Activated CD4-positive, CD25-positive, alpha-beta regulatory T cell treated with anti-CD3 and anti-CD28 coated beads, Interleukin-2, amount 50 U/mL, for 24 hours (primary cell): ENCODE data around the gene FNDC3A.
"Not testable (repeated sequence)": the region's sequence is repeated elsewhere in the genome, so short reads cannot be mapped to it uniquely, and the experiment has no call there.

Experiments
- ATAC-seq, 2 donors: fragments of 150-1000 bp; cut with Tn5 transposase; one replicate each; pipeline ENCODE4 v1.10.0; 2021; ENCODE audit warnings: mild to moderate bottlenecking in 1 of 2, moderate library complexity in 1 of 2

FNDC3A gene

GRCh38 chr13:49093376-49093775, 117.7 kb downstream of the FNDC3A start:
- no peak for ATAC-seq

- ATAC-seq, result no peak
Measured at GRCh38 chr13:49097374-49097773, 121.7 kb downstream of the FNDC3A start.

DNA sequence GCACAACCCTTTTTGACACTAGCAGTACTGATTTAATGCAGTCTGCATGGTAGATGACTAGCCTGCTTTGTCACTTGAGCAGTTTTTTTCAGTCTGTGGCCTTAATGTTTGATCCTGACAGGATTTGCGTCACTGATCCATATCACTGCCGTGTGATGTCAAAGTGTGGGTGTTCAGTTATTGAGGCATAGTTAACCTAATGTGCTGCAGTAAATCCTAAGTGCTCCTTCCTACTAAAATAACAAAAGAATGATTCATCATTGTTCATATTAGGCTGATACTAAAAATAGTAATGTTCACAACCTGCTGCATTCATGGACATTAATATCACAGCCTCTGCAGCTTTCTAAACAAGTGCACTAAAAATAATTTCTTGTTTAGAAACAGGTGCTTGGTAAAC, 122.5 kb downstream of the FNDC3A start:
- ATAC-seq, result peak in 1 of 2 donors; percentile 86

DNA sequence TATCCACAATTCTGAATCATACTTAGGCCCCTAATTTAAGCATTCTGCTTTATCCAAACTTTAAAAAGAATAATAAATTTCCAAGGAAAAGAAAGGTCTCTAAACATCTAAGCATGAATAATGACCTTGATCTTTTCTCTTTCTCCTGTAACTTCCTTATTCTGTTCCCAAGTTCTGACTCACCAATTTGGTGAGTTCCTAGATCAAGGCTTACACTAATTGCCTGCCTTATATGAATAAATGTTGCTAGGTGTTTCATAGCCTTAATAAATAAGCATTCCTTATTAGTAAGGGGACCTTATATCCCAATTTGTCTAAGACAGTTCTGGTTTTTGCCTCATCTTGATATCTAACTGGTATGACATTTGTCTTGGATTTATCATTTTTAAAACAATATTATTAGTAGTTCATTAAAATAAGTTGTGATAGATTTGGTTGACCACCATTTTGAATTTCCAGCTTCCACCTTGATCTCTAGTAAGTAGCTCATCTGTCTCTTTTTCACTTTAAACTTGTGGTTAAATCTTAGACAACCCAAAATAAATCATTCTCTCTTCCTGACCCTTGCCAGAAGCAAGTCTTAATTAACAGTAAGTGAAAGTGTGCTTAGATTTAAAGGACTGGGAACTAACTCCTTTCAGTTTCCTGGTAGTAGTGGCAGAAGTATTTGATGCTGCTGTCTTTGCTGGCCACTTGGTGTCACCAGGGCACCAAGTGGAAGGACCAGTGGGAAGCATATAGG, 123.2 kb downstream of the FNDC3A start:
- ATAC-seq, result no peak

DNA sequence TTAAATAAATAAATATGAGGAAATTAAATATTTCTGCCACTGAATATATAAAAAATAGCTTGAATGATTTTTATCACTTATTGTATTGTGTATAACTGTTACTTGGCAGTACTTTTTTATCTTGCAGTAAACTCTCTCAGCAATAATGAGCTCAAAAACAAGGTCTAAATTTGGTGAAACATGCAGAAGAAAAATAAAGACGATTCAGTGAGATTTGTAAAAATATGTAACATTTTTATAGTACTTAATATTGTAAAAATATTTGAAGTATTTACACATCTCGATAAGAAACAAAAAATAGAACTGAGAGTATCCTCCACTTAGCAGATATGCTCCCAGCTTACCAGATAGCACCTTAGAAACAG, 123.8 kb downstream of the FNDC3A start:
- ATAC-seq, result no peak

- ATAC-seq, result no peak
Measured at GRCh38 chr13:49100637-49101570, 125.2 kb downstream of the FNDC3A start.

DNA sequence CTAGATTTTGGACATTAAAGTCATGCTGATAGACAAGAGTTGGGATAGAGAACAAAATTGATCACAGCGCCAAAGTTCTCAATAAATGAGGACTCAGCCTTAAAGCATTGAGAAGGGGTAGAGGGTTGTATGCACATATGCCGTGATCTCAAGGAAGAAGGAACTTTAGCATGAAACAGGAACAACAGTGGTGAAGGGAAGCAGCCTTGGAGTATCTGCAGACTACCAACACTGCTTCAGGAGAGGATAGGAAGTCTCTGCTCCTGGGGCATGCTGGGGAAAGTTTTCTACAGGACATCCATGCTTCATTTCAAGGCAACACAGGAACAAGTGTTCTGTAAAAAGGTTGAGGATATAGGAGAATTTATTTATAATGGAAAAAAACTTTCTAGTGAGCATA, 132.5 kb downstream of the FNDC3A start:
- no peak for ATAC-seq

- ATAC-seq, result peak in 1 of 2 donors; percentile 65
Measured at GRCh38 chr13:49110122-49110912, 134.6 kb downstream of the FNDC3A start.

DNA sequence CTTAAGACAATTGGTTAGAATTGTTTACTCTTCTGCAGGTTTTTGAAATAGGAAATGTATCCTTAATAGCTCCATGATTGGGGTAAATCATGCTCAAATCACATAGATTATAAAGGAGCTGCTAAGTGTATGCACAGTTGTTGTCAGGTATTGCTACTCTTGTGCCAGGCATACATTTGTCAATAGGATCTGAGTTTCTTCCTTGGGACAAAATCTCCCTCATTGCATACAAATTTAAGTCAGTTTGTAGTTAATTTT, 135.1 kb downstream of the FNDC3A start:
- ATAC-seq, result no peak

DNA sequence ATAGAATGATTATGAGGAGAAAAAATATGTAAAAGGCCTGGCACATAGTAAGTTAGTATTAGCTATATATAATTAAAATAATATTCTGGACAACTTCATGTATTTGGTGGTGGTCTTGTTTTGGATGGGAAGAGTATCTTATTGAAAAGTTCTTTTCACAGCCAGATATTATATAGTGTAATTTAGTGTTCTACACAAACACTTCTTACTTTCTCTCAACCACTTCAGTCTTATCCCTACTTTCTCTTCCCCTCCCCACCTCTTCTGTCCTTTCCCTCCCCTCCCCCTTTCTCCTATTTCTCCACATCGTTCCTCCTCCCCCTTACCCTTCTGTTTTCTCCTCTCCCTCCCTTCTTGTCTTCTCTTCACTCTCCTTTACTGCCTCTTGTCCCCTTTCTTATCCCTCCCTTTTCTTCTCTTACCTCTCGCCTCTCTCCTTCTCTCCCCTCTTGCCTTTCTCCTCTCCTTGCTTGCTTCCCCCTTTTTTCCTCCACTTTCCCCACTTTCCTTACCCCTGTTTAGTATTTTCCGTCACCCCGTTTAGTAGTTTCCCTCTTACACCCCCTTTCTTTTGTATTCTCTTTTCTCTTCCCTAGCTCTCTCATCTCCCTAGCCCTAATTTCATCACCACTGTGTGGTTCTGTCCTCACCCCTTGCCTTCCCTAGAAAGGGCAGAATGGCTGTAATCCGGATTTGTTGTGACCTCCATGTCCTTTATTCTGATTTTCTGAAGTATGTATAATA, 137.2 kb downstream of the FNDC3A start:
- no peak for ATAC-seq

- peak; percentile 60 to 73 for ATAC-seq
Measured at GRCh38 chr13:49113526-49114286, 138.0 kb downstream of the FNDC3A start.

GRCh38 chr13:49116873-49117272, 141.2 kb downstream of the FNDC3A start:
- no peak for ATAC-seq

GRCh38 chr13:49118455-49118854, 142.7 kb downstream of the FNDC3A start:
- ATAC-seq, result not testable (repeated sequence)

- no peak for ATAC-seq
Measured at GRCh38 chr13:49124693-49125304, 149.1 kb downstream of the FNDC3A start.

DNA sequence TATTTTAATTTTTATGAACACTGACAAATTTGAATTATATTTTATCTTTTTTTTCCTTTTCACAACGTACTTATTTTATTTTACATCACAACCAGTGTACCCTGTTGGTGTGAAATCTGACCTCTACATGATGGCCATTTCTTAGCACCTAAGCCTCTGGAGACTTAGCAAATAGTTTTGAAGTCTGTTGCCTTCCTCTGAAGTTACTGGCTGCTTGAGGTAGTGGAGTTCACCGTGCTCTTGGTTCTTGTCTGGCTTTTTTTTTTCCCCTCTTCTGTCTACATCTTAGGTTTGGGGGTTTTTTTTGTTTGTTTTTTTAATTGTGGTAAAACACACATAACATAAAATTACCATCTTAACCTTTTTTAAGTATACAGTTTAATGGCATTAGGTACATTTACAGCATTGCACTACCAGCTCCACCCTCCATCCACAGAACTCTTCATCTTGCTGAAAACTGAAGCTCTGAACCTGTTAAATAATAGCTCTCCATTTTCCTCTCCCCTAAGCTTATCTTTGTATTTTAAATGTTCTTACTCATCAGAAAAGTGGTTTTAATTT, 150.3 kb downstream of the FNDC3A start:
- ATAC-seq, result no peak

DNA sequence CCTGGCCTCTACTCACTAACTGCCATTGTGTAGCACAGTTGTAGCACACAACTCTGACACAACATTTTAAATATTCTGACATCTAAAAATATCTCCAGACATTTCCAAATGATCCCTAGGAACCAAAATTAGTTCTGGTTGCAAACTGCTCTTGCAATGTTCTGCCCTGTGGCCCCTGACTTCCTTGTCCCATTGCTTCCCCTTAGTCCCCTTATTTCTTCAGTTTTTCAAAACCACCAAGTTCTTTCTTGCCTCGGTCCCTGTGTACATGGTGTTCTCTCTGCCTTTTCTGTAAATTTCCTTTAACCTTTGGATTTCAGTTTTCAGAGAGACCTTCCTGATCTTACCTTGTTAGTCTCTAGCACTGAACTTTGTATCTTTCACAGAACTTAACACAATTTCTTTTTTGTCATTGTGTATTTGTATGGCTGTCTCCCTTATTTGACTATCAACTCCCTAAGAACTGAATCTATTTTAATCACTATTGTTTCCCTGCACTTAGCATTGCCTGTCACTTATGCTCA, 156.8 kb downstream of the FNDC3A start:
- no peak for ATAC-seq

DNA sequence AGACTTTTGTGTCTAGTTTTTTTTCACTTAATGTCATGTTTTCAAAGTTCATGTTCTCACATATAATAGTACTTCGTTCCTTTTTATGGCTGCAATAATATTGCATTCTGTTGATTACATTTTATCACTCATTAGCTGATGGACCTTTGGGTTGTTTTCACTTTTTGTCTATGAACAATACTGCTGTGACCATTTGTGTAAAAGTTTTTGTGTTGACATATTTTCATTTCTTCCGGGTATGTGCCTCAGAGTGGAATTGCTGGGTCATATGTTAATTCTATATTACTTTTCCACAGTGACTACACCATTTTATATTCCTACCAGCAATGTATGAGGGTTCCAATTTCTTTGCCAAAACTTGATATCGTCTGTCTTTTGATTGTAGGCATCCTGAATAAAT, 158.6 kb downstream of the FNDC3A start:
- ATAC-seq, result no peak

DNA sequence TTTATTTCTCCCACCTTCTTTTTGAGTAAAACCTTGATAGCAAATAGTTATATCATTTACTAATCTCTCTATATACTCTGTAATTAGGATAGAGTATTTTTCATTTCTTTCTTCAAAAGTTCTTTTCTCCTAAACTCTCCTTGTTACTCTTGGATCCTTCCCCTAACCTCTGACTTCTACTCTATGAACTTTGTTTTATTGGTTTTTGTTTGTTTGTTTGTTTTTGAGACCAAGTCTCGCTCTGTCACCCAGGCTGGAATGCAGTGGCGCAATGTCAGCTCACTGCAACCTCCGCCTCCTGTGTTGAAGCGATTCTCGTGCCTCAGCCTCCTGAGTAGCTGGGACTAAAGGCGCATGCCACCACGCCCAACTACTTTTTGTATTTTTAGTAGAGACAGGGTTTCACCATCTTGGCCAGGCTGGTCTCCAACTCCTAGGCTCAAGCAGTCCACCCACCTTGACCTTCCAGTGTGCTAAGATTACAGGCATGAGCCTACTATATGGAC, 161.5 kb downstream of the FNDC3A start:
- ATAC-seq, result not testable (repeated sequence)

- ATAC-seq, result peak; percentile 86 to 92
Measured at GRCh38 chr13:49140910-49141611, 165.3 kb downstream of the FNDC3A start.

DNA sequence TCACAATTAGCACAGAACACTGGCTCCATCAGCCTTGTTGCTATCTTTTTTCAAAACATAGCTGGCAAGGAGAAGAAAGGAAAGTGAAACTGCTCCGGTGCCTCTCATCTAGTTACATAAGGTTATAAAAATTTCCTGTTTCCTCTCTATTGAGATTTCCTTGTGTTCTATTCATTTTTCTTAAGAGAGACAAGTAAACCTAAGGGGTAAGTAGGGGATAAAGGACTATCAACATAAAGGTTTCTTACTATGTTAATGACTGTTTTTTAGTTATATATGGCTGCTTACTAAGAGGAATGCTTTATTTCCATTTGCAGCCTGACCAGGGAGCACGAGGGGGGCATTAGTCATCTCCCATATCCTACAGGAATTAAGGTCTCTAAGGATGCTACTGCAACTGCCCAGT, 171.2 kb downstream of the FNDC3A start:
- peak in 1 of 2 donors; percentile 66 for ATAC-seq
